GM10248 (cell line): ENCODE data around the gene OGFOD2.
"Not testable (repeated sequence)": the region's sequence is repeated elsewhere in the genome, so short reads cannot be mapped to it uniquely, and the experiment has no call there.

Experiments used
- CTCF ChIA-PET: fragments of 300-600 bp; sonication (Branson Sonifier 250); formaldehyde crosslinking; extraction: SDS; loops from one replicate; lab custom pipeline; 2021; ENCODE audit warnings: antibody characterized with exemption; lab: Yijun Ruan, JAX
- POLR2A ChIA-PET: fragments of 350-650 bp; sonication (Branson Sonifier 250); formaldehyde crosslinking; extraction: SDS; loops from one replicate; lab custom pipeline; 2020; ENCODE audit warnings: antibody characterized with exemption; lab: Yijun Ruan, JAX
- DNase-seq: peaks from one replicate; pipeline ENCODE4 v3.0.0; 2012; ENCODE audit errors: extremely low spot score
- CTCF ChIP-seq: IDR thresholded peaks from 2 replicates; pipeline ENCODE4 v1.5.1; 2012; ENCODE audit warnings: mild to moderate bottlenecking, low read depth; ENCODE audit errors: extremely low read depth, missing control alignments, control extremely low read depth

Gene OGFOD2

GRCh38 chr12:122934722-122935121 is 40.3 kb upstream of the OGFOD2 start:
- ChIA-PET CTCF (interaction anchor here (1.3 to 1.8 kb wide), 5 partner anchors 8 to 75 kb away, joined by 4 to 5 read pairs (median 4); no protein-coding TSS in a partner anchor), POLR2A (interaction anchor here (0.7 kb wide), 1 partner anchor 42 kb away, joined by 3 read pairs; no protein-coding TSS in a partner anchor)
- DNase-seq, result peak; percentile 51
- TF ChIP-seq CTCF, result no peak

GRCh38 chr12:122935318-122935717 is 39.7 kb upstream of the OGFOD2 start:
- no peak for DNase-seq
- CTCF ChIA-PET, result interaction anchor here (1.0 to 1.8 kb wide), 5 partner anchors 8 to 76 kb away, joined by 3 to 5 read pairs (median 4); no protein-coding TSS in a partner anchor
- POLR2A ChIA-PET, result no interaction called here
- TF ChIP-seq CTCF, result no peak

- no peak for TF ChIP-seq CTCF
- no peak for DNase-seq
- ChIA-PET POLR2A (no interaction called here), CTCF (interaction anchor here (1.2 kb wide), 1 partner anchor 13 kb away, joined by 3 read pairs; no protein-coding TSS in a partner anchor)
Measured at GRCh38 chr12:122937622-122938091, 37.4 kb upstream of the OGFOD2 start.

GRCh38 chr12:122939125-122939524 is 35.9 kb upstream of the OGFOD2 start:
- CTCF ChIA-PET, result interaction anchor here (1.0 kb wide), 1 partner anchor 74 kb away, joined by 3 read pairs; no protein-coding TSS in a partner anchor
- POLR2A ChIA-PET, result no interaction called here
- DNase-seq, result no peak
- no peak for TF ChIP-seq CTCF

GRCh38 chr12:122941351-122941750 is 33.7 kb upstream of the OGFOD2 start:
- DNase-seq, CTCF ChIA-PET: not testable (repeated sequence)
- POLR2A ChIA-PET, result interaction anchor here (0.6 kb wide), 2 partner anchors 31 to 159 kb away, joined by 3 to 9 read pairs; no protein-coding TSS in a partner anchor

GRCh38 chr12:122942637-122943036 is 32.4 kb upstream of the OGFOD2 start:
- DNase-seq, result no peak
- CTCF ChIA-PET, result interaction anchor here (0.8 to 1.0 kb wide), 2 partner anchors 10 to 12 kb away, joined by 3 to 4 read pairs; no protein-coding TSS in a partner anchor

More at GRCh38 chr12:122942637-122943036, 32.4 kb upstream of the OGFOD2 start:
- POLR2A ChIA-PET, result interaction anchor here (0.6 to 0.7 kb wide), 2 partner anchors 10 to 79 kb away, joined by 4 to 6 read pairs; no protein-coding TSS in a partner anchor
- no peak for TF ChIP-seq CTCF
